HFFc6 (cell line): ENCODE measurements around the gene MLXIPL. TPM values are rescaled to one million over a fixed set of nuclear protein-coding genes. Genes with fewer than 3 reads are reported as not detected.
A peak's percentile ranks its signal among the peaks of the same experiment; 100 is the strongest.

Experiments
- DNase-seq: peaks from one replicate; pipeline ENCODE4 v3.0.0-alpha.2; 2018
- H3K27ac Mint-ChIP-seq: 2 replicates; pipeline ENCODE4 v1.8.0; 2020; ENCODE audit warnings: mild to moderate bottlenecking, mixed read lengths
- H3K27me3 Mint-ChIP-seq: 2 replicates; pipeline ENCODE4 v1.8.0; 2021; ENCODE audit warnings: mild to moderate bottlenecking, moderate library complexity, mixed read lengths; ENCODE audit not compliant: insufficient read depth
- H3K36me3 Mint-ChIP-seq: 2 replicates; pipeline ENCODE4 v1.8.0; 2021; ENCODE audit warnings: low read depth, mixed read lengths
- H3K4me1 Mint-ChIP-seq: 2 replicates; pipeline ENCODE4 v1.8.0; 2020; ENCODE audit warnings: low read depth, mixed read lengths
- H3K4me3 Mint-ChIP-seq: 2 replicates; pipeline ENCODE4 v1.8.0; 2020; ENCODE audit warnings: mild to moderate bottlenecking, moderate library complexity, mixed read lengths
- H3K9me3 Mint-ChIP-seq: 2 replicates; pipeline ENCODE4 v1.8.0; 2020; ENCODE audit warnings: mild to moderate bottlenecking, mixed read lengths
- total RNA-seq, 6 experiments: library from RNA; stranded (reverse); fragmentation: NEBNext Ultra II Directional; extraction: Animal tissue kit (Norgen Biotek cat#: 25700); gene quantifications; 2 replicates in 1 of 6; 3 replicates in 5 of 6; pipeline ENCODE4 v1.2.3, GENCODE V29; 2021
- TF ChIP-seq, protein P1 (sequence below): fragments of 200-600 bp; sonication (generic); IDR thresholded peaks from 2 replicates; pipeline ENCODE4 v1.5.0; 2021; ENCODE audit warnings: antibody characterized with exemption, mild to moderate bottlenecking

The MLXIPL gene
- total RNA-seq, 6 experiments from 2014 or later, result not detected

DNA sequence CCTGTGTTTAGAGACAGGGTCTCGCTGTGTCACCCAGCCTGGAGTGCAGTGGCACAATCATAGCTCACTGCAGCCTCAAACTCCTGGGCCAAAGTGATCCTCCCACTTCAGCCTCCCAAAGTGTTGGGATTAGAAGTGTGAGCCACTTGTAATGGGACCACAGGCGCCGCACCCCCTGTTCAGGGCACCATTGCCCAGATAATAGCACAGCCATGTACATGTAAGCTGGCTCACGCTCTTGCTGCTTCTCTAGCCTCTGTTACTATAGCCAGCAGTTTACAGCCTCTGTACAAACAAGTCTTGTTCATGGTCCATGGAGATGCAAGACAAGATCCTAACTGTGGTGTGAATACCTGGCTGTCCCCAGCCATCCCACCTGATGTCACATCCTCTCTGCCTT, 4.2 kb upstream of the MLXIPL start:
- Mint-ChIP-seq H3K9me3 (no peaks in the 10 kb centered on the region), H3K27ac (no peak overlapping the region), H3K27me3 (peaks cover 39% of the 10 kb centered on the region), H3K36me3 (no peaks in the 10 kb centered on the region), H3K4me1 (no peaks in the 10 kb centered on the region; the same call in none of the 2 replicates), H3K4me3 (no peak overlapping the region)
- TF ChIP-seq, protein P1, sequence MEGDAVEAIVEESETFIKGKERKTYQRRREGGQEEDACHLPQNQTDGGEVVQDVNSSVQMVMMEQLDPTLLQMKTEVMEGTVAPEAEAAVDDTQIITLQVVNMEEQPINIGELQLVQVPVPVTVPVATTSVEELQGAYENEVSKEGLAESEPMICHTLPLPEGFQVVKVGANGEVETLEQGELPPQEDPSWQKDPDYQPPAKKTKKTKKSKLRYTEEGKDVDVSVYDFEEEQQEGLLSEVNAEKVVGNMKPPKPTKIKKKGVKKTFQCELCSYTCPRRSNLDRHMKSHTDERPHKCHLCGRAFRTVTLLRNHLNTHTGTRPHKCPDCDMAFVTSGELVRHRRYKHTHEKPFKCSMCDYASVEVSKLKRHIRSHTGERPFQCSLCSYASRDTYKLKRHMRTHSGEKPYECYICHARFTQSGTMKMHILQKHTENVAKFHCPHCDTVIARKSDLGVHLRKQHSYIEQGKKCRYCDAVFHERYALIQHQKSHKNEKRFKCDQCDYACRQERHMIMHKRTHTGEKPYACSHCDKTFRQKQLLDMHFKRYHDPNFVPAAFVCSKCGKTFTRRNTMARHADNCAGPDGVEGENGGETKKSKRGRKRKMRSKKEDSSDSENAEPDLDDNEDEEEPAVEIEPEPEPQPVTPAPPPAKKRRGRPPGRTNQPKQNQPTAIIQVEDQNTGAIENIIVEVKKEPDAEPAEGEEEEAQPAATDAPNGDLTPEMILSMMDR, result no peak
- DNase-seq, result no peak

DNA sequence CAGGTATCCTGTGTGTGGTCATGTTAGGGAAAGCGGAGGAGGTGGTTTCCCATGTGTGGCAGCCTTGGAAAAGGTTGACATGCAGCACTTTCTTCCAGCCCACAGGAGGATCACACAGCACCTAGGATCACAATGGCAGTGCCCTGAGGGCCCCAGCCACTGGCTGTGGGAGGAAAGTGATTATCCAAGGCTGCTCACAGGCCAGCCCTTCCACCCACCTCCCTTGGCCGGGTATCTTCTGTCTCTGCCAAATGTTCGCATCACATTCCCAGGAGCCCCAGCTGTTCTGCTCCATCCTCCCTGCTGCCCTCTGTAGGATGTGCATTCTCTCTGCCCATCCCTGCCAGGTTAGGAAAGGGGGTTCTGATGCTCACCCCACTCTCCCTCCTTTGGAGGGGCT, 2.5 kb upstream of the MLXIPL start:
- Mint-ChIP-seq H3K4me1 (no peaks in the 10 kb centered on the region; the same call in none of the 2 replicates), H3K27me3 (peaks cover 49% of the 10 kb centered on the region), H3K9me3 (no peaks in the 10 kb centered on the region), H3K4me3 (no peak overlapping the region), H3K27ac (no peak overlapping the region), H3K36me3 (no peaks in the 10 kb centered on the region)
- TF ChIP-seq, protein P1, result peak; percentile 21; the same call in 1 of the 2 replicates
- peak; percentile 7 for DNase-seq

DNA sequence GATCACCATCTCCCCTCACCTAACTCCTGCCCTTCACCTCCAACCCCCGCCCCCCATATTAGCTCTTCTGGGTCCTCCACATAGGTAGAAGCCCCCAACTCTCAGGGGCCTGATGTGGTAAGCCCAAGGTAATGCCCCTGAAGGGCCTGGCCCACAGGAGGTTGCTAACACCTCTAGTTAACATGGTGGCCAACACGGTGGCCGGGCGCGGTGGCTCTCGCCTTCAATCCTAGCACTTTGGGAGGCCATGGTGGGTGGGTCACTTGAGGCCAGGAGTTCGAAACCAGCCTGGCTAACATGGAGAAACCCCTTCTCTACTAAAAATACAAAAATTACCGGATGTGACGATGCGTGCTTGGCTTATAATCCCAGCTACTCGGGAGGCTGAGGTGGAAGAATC, 954 bp upstream of the MLXIPL start:
- Mint-ChIP-seq H3K27ac (no peak overlapping the region), H3K36me3 (no peaks in the 10 kb centered on the region), H3K4me1 (no peaks in the 10 kb centered on the region; the same call in none of the 2 replicates), H3K4me3 (no peak overlapping the region), H3K9me3 (no peaks in the 10 kb centered on the region), H3K27me3 (peaks cover 46% of the 10 kb centered on the region)
- TF ChIP-seq, protein P1, result no peak
- no peak for DNase-seq

DNA sequence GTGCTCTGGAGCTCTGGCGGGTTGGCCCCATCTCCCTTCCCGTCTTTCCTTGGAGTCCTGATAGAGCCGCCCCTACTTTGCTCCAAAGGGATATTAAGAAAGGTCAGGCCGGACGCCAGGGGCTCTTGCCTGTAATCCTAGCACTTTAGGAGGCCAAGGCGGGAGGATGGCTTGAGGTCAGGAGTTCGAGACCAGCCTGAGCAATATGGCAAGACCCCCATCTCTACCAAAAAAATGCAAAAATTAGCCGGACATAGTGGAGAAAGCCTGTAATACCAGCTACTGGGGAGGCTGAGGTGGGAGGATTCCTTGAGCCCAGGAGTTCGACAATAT, 313 bp upstream of the MLXIPL start:
- Mint-ChIP-seq H3K4me3 (no peak overlapping the region), H3K4me1 (no peaks in the 10 kb centered on the region; the same call in none of the 2 replicates)

DNA sequence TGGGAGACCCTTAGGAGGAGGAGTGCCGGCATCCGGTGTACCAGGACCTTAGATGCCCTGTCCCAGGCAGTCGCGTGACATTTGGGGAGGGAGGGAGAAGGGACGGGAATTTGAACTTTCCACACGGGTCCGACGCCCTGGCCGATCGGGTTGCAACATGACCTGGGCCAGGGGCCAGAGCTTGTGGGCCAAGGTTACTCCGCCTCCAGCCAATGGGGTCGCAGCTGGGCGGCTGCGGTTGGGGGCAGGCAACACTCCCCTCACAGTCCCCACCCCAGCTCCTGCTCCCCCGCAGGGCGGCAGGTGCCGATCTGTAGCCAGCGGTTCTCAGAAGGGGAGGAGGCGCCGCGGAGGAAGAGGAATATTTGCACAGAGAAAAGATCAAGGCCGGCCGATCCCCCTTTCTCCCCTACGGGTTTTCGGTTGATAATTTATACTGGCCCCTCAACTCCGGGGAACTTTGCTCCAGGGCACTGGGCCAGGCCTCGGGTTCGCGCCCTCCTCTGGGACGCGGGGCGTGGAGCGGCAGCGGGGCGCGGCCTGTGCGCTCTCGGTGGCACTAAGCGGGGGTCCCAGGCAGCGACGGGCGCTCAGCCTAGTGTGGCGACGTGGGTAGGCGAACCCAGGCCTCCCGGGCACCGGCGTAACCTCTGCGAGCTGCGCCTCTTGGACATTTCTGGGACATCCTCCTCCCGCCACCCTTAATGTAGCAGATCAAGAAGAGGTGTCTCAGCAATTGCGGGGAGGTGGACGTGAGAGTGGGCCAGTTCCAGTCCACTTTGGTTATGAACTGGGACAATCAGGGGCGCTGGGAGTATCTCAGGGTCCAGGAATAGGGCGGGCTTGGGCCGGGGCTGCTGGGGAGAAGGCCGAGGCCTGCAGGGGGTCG, 1.2 kb downstream of the MLXIPL start:
- H3K27ac Mint-ChIP-seq, result no peak overlapping the region
- peaks cover 37% of the 10 kb centered on the region for H3K27me3 Mint-ChIP-seq
- TF ChIP-seq, protein P1, result no peak
- DNase-seq, result no peak
- no peak overlapping the region for H3K4me3 Mint-ChIP-seq
- no peaks in the 10 kb centered on the region; the same call in 1 of the 2 replicates for H3K4me1 Mint-ChIP-seq
- no peaks in the 10 kb centered on the region for H3K36me3 Mint-ChIP-seq
- no peaks in the 10 kb centered on the region for H3K9me3 Mint-ChIP-seq

More for the DNA sequence above, 313 bp upstream of the MLXIPL start:
- DNase-seq, result no peak
- no peak overlapping the region for H3K27ac Mint-ChIP-seq
- H3K9me3 Mint-ChIP-seq, result no peaks in the 10 kb centered on the region
- peaks cover 46% of the 10 kb centered on the region for H3K27me3 Mint-ChIP-seq
- H3K36me3 Mint-ChIP-seq, result no peaks in the 10 kb centered on the region
- TF ChIP-seq, protein P1, result no peak
